ENCODE data around the gene CCDC9.
"Not testable (repeated sequence)": the region's sequence is repeated elsewhere in the genome, so short reads cannot be mapped to it uniquely, and the experiment has no call there.

DNA sequence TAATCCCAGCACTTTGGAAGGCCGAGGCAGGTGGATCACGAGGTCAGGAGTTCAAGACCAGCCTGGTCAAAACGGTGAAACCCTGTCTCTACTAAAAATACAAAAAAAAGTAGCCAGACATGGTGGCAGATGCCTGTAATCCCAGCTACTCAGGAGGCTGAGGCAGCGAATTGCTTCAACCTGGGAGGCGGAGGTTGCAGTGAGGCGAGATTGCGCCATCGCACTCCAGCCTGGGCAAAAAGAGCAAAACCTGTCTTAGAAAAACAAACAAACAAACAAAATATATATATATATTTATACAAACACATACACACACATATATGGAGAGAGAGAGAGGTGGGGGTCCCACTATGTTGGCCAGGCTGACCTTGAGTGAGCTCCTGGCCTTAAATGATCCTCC is 3.3 kb upstream of the CCDC9 start:
- TF ChIP-seq CTCF, EZH2, EZH2phosphoT487 (IDR thresholded peaks at IDR 0.05): not testable (repeated sequence)

All from neural progenitor cell (in vitro differentiated cells).